Measurements from ENCODE around the gene FBXW7. TPM values are rescaled to one million over a fixed set of nuclear protein-coding genes. Genes with fewer than 3 reads are reported as not detected.

FBXW7 gene
- total RNA-seq, 1 donor, result 59.7 TPM

- no peak for TF ChIP-seq CTCF (IDR thresholded peaks at IDR 0.05; ENCODE audit: insufficient read depth, low read length)
- DNase-seq (ENCODE audit: low read depth), result no peak
- no peak overlapping the region for H3K4me3 ChIP-seq (ENCODE audit: low read depth, low read length)
These were observed 241.6 kb downstream of the FBXW7 start for GRCh38 chr4:152294331-152294730.

DNA sequence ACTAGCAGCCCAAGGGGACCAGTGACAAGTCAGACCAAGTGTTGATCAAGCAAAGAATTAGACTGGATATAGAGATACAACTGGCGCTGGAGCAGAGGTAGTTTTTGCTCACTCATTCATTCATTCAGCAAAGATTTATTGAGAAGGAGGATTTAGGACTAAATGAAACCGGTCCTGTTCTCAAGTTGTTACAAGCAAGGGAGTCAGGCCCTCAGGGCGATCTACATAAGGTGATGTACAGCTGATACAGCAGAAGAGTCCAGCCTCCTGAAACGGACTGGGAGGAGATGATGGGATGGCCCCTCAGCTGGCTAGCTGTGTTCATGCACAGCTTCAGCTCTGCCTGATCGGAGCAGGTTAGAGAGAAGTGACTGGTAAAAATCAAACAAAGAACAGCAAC, 242.4 kb downstream of the FBXW7 start:
- DNase-seq (ENCODE audit: low read depth), result no peak
- H3K4me3 ChIP-seq (ENCODE audit: low read depth, low read length), result no peak overlapping the region
- TF ChIP-seq CTCF (IDR thresholded peaks at IDR 0.05; ENCODE audit: insufficient read depth, low read length), result no peak

DNA sequence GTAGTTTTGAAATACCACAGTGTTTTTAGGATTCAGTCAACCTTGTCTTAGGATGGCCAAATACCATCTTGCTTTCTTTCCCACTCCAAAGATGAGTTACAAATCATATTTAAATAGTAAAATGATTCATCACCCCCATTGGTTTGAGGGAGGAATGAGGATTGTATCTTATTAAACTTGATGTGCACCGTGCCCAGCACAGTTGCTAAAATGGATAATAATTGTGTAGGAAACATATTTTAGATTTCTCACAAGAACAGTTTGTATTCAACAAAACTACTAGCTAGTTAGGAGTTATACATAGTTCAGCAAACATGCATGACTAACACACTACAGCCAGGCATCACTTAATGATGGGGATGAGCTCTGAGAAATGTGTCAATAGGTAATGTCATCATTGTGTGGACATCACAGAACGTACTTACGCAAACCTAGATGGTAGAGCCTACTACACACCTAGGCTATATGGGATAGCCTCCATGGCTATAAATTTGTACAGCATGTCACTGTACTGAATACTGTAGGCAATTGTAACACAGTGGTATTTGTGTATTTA, 245.4 kb downstream of the FBXW7 start:
- H3K4me3 ChIP-seq (ENCODE audit: low read depth, low read length), result no peak overlapping the region
- DNase-seq (ENCODE audit: low read depth), result no peak

GRCh38 chr4:152289941-152290340, 246.0 kb downstream of the FBXW7 start:
- peak; percentile 77 for DNase-seq (ENCODE audit: low read depth)
- H3K4me3 ChIP-seq (ENCODE audit: low read depth, low read length), result no peak overlapping the region
- TF ChIP-seq CTCF (IDR thresholded peaks at IDR 0.05; ENCODE audit: insufficient read depth, low read length), result no peak

More for the DNA sequence above, 245.4 kb downstream of the FBXW7 start:
- TF ChIP-seq CTCF (IDR thresholded peaks at IDR 0.05; ENCODE audit: insufficient read depth, low read length), result no peak

GRCh38 chr4:152289541-152289940, 246.4 kb downstream of the FBXW7 start:
- H3K4me3 ChIP-seq (ENCODE audit: low read depth, low read length), result no peak overlapping the region
- DNase-seq (ENCODE audit: low read depth), result no peak
- TF ChIP-seq CTCF (IDR thresholded peaks at IDR 0.05; ENCODE audit: insufficient read depth, low read length), result no peak

DNA sequence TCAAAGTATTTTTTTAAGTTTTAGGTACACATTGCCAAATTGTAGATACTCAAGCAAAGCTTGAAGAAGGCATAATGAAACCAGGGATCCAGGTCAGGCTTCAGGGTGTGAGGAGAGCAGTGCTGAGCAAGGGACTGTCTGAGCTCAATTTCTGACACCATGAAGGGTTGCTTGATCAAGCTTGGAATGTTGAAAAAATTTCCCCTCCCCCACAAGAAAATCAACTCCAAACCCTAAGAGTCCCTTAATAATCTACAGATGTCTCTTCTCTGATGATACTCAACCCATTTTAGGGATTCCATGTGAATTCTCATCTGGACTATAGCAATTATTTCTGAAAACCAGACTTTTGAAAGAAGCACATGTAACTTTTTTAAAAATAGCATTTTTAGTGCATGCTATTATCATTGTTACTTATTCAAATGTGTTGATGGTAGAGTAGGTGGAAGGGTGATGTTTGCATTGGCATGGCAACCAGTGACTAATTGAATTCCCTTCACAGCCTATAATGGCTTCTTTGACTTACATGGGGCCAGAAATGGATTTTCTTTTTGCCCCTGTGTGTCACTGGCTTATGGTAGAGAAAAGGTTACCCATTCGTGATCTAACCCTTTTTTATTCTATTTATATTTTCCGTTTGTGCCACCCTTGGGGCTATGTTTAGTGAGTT, 252.0 kb downstream of the FBXW7 start:
- no peak overlapping the region for H3K4me3 ChIP-seq (ENCODE audit: low read depth, low read length)
- TF ChIP-seq CTCF (IDR thresholded peaks at IDR 0.05; ENCODE audit: insufficient read depth, low read length), result no peak
- DNase-seq (ENCODE audit: low read depth), result peak; percentile 27

Data from fibroblast of the aortic adventitia (primary cell).